ENCODE measurements around the gene EDC4.

The EDC4 gene

DNA sequence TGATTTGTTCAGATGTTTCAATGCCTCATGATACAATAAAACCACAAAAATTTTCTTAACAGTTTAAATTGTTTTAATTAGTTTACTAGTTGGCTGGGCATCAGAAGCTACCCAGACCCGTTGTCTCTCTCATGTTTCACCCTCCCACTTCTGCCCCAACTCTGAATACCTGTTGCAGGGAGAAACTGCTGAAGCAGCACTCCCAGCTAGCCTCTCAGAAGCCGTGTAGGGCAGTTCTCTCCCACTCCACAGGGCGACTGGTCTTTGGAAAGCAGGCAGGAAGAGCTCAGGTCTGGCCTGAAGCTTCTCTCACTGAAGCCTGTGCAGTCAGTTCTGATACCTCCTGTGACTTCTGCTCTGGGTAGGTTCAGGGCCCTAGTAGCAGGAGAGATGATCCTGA, 1.6 kb upstream of the EDC4 start:
- no peak for TF ChIP-seq CTCF (IDR thresholded peaks at IDR 0.05; ENCODE audit: borderline replicate concordance, insufficient read depth, low read depth, low read length)
- H3K4me3 ChIP-seq (ENCODE audit: low read depth, low read length) = no peak overlapping the region

DNA sequence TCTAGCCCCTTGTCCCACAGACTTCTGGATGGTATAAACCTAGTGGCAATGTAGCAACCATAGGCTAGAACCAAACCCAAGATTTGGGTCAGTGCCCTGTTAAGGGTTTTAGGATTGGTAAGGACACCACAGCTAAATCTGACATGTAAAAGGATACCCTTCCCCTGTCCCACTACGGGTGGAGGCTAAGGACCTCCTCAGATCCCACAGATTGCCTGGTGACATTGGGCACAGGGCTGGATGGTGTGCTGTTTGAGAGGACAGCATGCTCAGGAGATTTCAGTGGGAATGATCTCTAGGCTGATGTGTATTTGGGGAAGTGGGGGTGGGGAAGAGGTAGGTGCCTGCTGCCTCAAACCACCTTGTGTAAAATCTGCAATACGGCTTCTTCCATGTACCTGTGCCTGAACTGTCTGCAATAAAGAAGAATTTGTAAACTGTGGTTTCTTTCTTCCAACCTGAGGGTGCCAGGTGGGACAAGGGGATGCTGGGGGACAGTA, 671 bp upstream of the EDC4 start:
- TF ChIP-seq CTCF (IDR thresholded peaks at IDR 0.05; ENCODE audit: borderline replicate concordance, insufficient read depth, low read depth, low read length) = no peak
- no peak overlapping the region for H3K4me3 ChIP-seq (ENCODE audit: low read depth, low read length)

DNA sequence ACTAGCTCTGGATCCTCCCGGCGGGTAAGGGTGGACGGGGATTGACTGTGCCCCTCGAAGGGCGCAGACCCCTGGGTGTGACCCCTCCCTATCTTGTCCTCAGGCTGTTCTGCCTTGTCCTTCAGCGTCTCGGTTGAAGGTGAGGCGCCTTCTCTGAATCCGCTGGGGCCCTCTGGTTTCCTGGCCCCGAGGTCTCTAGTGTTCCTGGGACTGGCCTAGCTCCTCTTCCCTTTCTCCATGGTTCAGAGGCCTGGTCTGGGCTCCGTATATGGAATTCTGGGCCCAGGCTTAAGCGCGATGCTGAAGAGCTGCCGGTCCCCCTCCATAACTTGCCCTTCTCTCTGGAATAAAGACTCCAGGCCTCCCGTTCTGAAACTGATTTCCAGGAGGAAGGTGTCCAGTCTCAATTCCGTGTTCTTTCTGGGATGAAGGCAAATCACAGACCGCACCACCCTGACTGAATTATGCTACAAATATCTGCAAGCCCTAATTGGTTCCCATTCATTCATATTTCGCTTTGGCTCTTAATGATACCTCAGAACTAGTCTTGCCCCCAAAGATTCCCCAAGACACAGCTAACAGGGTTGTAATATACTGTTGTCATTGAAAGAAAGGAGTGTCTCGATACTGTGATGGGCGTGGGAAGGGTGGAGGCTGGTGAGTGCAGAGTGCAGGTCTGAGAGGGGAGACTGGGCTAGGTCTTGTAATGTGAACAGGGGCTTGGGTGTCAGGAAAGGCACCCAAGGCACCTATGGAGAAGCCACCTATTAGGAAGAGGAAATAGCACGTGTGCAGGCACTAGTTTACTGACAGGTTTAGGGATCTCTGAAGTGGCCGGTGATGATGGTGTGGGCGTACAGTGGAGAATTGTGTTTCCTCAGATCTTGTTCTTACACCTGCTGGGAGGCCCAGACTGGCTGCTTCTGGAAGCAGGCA, 851 bp downstream of the EDC4 start:
- TF ChIP-seq CTCF (IDR thresholded peaks at IDR 0.05; ENCODE audit: borderline replicate concordance, insufficient read depth, low read depth, low read length) = no peak
- H3K4me3 ChIP-seq (ENCODE audit: low read depth, low read length) = peak overlapping the region; percentile 87

DNA sequence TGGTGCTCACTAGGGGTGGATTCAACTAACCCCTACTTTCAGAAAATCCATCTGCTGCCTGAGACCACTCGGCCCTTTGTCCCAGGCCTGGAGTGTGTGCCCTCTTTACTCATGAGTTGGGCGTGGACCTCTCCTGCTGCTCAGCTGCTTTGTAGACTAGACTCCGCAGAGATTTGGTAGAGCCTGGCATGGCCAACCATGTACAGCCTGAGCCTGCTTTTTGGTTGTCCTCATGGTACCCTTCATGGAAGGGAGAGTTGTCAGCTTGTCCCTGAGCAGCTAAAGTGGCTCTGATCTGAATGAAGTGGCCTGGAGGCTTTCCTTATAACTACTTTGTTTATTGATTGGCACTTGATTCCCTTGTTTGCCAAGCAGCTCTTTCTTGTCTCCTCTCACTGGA, 1.5 kb downstream of the EDC4 start:
- H3K4me3 ChIP-seq (ENCODE audit: low read depth, low read length) = peak overlapping the region; percentile 87
- no peak for TF ChIP-seq CTCF (IDR thresholded peaks at IDR 0.05; ENCODE audit: borderline replicate concordance, insufficient read depth, low read depth, low read length)

DNA sequence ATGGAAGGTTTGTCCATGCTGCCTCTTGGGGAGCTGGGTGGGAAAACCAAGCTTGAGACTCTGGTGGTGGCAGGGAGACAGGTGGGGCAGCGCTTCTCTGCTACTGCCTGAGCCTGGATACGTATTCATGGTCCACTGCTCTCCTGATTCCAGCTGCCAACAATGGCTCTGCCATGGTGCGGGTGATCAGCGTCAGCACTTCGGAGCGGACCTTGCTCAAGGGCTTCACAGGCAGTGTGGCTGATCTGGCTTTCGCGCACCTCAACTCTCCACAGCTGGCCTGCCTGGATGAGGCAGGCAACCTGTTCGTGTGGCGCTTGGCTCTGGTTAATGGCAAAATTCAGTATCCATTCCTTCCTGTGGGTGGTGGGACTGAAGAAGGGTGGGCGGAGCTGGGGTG, 4.2 kb downstream of the EDC4 start:
- no peak for TF ChIP-seq CTCF (IDR thresholded peaks at IDR 0.05; ENCODE audit: borderline replicate concordance, insufficient read depth, low read depth, low read length)
- H3K4me3 ChIP-seq (ENCODE audit: low read depth, low read length) = no peak overlapping the region

- H3K4me3 ChIP-seq (ENCODE audit: low read depth, low read length) = no peak overlapping the region
Observed at GRCh38 chr16:67878232-67878631, 5.4 kb downstream of the EDC4 start.

More at GRCh38 chr16:67878232-67878631, 5.4 kb downstream of the EDC4 start:
- TF ChIP-seq CTCF (IDR thresholded peaks at IDR 0.05; ENCODE audit: borderline replicate concordance, insufficient read depth, low read depth, low read length) = no peak

All from GM12875 (cell line).